NOMO-1 (cell line): ENCODE results near the gene KCNE3.

Experiments used
- DNase-seq, 2 experiments: peaks; one replicate each; lab custom pipeline; 2025; ENCODE audit not compliant: unreplicated experiment in 2 of 2; lab: John Stamatoyannopoulos, UW

KCNE3 gene

GRCh38 chr11:74471668-74472429, 4.5 kb upstream of the KCNE3 start:
- DNase-seq = no peak

DNA sequence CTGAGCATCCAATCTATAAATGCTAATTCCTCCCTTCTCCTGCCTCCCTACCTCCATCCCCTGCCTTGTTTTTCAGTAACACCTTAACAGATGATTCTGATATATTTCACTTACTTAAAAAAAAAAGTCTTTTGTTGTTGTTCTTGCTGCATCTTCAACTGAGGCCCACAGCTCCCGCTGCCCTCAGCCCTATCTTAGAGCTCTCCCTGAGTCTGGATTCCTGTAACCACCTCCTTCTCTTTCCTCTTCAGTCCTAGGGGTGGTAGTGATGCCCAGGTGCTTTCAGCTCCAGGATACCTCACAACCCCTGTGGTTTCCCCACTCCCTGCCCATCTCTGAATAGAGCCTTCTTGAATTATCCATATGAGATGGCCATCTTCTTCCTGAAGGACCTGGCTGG, 3.7 kb upstream of the KCNE3 start:
- no peak for DNase-seq

GRCh38 chr11:74470526-74470925, 3.2 kb upstream of the KCNE3 start:
- no peak for DNase-seq

DNA sequence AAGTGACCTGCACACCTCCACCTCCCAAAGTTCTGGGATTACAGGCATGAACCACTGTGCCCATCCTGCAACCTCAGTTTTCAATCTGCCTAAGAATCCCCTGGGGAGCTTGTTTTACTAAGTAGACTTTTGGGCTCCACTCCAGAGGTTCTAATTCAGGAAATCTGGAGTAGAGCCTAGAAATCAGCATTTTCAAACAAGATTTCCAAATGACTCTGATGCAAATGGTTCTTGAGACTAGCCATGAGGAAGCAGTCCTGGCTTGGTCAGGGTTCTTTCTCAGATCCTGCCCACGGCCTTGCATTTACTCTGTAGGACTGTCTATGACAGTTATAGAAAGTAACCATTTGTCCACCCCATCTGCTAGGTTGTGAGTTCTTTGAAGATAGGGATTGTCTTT, 1.6 kb upstream of the KCNE3 start:
- DNase-seq = no peak

DNA sequence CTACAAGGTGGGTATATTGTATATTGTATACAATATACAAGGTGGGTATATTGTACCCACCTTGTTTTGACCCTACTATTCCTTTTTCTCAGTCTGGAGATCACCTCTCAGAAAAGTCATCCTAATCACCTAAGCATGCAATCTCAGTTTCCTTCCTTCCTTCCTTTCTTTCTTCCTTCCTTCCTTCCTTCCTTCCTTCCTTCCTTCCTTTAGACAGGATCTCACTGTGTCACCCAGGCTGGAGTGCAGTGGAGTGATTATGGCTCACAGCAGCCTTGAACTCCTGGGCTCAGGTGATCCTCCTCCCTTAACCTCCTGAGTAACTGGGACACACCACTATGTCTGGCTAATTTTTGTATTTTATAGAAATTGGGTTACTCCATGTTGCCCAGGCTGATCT, 1.2 kb upstream of the KCNE3 start:
- DNase-seq = no peak

GRCh38 chr11:74468058-74468457, 709 bp upstream of the KCNE3 start:
- no peak for DNase-seq

DNA sequence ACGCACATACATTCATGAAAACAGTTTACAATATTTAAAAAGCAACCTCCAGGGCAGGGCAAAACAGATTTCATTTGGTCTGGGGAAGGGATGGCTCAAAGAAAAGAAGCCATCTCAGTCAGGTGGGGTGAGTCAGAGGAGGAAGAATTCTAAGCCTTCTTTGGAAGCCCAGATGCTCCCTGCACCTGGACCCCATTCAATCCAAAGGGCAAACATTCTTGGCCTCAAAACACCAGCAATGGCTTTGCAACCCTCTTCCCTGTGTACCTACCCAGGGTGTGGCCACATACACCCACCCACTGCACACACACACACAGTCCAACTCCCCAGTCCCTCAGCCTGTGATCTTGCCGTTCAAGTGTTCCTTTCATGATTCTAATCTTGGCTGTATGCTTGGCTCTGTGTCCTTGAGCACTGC, 2.0 kb downstream of the KCNE3 start:
- no peak for DNase-seq

DNA sequence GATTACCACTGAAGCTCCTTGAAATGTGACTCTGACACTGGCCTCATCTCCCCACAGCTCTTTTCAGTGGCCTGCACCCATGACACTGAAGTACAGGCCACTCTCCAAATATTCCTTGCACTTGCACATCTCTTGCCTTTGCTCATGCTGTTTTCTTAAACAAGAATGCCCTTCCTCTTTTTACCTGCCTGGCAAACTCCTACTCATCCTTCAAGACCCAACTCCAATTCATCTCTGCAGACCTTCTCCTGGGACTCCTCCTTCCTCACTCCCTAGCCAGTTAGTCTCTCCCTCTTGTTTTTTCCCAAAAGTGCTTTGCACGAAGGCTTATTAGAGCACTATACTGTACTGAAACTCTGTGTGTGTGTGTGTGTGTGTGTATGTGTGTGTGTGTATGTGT, 2.6 kb downstream of the KCNE3 start:
- no peak for DNase-seq

GRCh38 chr11:74463216-74463615, 4.1 kb downstream of the KCNE3 start:
- no peak for DNase-seq

GRCh38 chr11:74462631-74463030, 4.7 kb downstream of the KCNE3 start:
- peak; percentile 49 to 50 for DNase-seq

DNA sequence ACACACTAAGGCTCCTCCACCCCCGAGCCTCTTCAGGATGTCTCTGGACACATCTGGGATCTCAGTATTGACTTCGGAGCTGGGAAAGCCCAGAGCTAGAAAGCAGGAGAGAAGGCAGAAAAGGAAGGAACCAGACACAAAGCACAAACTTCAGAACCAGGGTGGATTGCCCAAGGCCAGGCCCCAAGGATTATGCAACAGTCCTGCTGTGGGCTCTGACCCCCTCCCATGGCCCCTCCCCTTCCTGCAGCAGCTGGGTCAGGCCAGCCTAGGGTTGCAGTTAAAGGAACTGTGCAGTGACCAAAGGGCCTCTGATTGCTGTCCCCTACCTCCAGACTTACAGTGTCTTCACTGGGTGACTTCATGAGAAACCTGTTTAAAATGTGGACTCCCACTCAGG, 5.3 kb downstream of the KCNE3 start:
- DNase-seq = peak; percentile 91 to 95

DNA sequence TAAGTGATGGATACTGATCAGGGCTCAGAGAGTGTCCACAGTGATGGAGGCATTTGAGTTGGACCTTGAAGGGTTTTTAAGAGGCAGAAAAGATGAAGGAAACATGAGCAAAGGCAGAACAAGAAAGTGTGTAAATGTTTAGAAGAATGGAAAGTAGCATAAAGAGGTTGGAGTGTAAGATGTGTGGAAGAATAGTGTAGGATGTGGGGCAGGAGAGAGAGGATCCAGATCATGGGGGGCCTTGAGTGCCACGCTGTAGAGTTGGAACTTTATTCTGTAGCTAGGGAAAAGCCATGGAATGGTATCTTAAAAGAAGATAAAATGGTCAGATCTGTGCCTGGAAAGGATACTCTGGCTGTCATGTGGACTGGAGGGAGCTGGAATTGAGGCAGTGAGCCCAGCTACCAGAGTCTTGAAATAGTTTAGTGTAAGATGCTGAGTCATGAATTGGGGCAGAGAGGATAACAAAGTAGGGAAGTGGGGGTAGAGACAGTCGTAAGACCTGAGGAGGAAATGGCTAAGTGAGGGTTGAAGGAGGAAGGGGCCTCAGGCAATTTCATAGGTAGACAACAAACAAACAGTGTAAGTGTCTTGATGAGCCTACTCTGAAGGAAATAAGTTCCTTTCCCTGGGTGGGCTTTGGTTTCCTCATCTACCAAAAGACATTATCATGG, 6.7 kb downstream of the KCNE3 start:
- peak; percentile 83 to 88 for DNase-seq

DNA sequence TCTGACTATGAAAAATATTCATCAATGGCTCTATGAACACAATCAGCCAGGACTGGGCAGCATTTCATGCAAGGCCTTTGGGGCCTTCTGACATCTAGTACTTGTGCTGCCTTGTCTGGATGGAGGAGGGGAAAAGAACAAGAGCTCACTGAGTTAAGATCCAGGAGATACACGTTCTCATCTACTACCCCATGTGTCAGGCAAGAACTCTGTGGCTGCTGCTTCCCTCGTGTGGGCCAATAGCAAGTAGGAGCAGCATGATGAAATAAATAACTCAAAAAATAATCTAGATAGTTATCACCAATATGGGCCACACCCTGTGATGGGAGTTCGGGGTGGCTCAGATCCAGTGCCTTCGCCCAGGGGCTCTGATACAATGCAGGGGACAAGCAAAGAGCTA, 7.3 kb downstream of the KCNE3 start:
- DNase-seq = no peak

DNA sequence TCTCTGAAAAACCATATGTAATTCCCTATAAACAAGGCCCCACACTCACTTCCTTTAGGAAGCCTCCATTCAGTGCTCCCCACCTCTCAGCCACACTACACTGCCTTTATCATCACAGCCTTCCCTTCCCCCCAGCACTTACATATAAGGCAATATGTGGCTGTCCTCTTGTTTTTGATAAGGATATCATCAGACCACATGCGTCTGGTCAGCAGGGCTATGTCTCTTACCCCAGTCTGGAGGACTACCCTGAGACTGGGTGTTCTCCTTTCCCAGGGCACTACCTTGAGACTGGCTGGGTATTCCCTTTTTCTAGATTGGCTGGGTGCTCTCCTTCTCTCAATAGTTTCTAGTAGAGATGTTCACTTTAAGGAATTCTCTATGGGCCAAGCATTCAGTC, 7.8 kb downstream of the KCNE3 start:
- DNase-seq = no peak

DNA sequence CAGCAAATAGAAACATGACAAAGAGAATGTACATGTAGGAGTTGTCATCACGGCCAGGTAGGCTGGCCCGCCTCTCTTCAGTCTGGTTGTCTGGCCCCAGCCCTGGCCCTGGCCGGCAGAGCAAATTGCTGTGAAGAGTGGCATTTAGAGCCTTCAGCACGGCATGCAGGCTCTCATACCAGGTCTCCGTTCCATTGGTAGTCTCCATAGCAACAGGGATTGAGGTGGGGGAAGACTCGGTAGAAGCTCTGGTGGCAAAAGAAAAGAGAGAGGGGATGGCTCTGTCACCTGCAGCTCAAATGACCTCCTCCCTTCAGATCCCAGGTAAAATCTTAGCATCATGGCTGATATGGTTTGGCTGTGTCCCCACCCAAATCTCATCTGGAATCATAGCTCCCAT, 10.0 kb downstream of the KCNE3 start:
- no peak for DNase-seq

DNA sequence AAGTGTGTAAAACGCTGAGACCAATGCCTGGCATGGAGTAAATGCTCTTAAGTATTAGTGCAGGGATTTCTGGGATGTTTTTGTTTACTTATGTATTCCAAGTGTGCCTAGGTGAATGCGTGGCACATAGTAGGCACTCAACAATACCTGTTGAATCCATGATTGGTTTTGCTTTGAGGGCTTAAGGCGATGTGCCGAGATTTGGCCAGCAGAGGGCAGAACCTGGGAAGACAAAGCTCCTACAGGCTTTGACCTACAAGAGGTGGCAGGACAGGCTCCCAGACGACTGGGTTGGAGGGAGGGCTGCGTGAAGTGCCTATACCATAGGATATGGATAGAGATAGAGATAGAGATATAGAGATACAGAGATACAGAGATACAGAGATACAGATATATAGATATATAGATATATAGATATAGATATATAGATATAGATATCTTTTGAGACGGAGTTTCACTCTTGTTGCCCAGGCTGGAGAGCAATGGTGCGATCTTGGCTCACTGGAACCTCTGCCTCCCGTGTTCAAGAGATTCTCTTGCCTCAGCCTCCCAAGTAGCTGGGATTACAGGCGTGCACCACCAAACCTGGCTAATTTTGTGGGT, 13.9 kb downstream of the KCNE3 start:
- DNase-seq = peak; percentile 31 to 37

DNA sequence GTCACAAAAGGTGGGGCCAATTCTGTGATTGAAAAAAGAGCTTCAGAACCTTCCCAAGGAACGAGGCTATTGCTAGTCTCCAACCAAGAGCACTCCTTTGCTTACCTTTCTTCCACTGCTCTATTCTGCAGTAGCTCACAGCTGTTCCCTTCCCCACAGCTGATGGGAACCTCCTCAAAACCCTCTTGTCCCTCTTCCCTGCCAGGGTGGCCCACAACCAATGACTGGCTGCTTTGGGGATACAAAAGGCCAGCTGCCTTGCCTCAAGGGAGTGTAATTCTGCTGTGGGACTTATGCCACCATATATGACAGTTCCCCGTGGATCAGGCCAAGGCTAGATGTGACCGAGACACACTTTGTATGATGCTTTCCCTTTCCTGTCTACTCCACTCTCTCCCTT, 15.0 kb downstream of the KCNE3 start:
- DNase-seq = no peak

DNA sequence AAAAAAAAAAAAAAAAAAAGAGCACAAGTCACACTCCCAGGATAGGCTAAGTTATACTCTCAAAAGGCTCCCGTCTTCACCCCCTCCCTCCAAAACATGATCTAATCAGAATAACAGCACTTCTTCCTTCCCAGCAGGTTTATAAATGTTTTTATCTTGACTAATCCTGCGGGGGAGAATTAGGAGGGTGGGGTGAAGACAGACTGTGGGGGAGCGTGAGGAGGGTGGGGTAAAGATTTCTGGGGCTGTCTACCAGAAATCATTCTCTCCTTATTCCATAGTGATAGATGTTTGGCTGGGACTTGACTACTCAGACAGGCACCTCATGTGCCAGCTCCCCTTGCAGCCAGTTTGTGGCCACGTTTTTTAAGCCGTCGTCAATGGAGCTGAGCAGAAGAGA, 17.0 kb downstream of the KCNE3 start:
- no peak for DNase-seq

DNA sequence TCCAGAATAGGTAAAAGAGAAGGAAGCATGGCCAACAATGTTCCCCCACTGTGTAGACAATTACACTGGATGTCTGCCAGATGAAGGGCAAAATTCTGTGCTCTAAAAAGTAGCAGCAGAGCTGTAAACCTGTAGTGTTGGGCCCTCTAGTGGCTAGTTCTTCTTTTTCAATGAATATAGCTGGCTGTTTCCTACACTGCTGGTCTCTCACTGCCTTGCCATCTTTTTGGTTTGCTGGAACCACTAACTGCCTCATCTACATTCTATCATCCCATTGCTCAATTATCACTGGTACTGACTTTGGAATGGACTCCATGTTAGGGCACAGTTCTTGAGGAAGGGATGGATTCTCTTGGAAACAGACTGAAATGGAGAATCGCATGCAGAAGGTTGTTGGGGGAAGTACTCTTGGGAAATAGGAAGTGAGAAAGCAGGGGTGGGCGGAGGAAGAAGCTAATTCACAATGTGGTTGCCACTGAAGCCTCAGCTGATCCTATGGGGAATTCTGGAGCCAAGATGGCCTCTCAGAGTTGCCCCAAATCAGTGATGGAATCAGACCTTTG, 17.9 kb downstream of the KCNE3 start:
- peak; percentile 83 to 88 for DNase-seq

DNA sequence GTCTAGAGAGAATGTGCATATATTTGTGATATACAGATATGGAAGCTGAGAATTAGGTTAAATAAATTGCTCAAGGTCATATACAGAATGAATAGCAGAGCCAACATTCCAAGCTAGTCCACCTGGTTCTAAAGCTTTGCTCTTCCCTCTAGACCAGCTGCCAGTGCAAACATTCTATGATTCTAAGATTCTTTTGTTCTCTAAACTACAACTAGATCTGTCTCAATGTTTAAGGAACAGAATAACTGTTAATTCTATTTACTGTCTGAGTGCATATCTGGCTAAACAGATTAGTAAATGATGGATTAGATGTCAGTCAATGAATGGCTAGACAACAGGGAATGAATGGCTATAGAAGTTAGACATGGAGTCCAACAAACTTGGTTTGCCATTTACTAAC, 19.6 kb downstream of the KCNE3 start:
- no peak for DNase-seq

- DNase-seq = no peak
Measured at GRCh38 chr11:74446532-74446938, 20.8 kb downstream of the KCNE3 start.
